Measurements from ENCODE around the gene DMD. TPM values are rescaled to one million over a fixed set of nuclear protein-coding genes. Genes with fewer than 3 reads are reported as not detected.

Gene DMD
- total and polyA plus RNA-seq, 2 of the 13 experiments (the other 11 are each of a cell fraction or from before 2014, with no cell fraction given) = 17.6 to 25.9 TPM

- peak; percentile 81; the same call in 1 of the 2 replicates for TF ChIP-seq TFAP4 (IDR thresholded peaks at IDR 0.05; ENCODE audit: borderline replicate concordance, low read depth)
- no peak for TF ChIP-seq ZNF549 (CRISPR knock-in tag; IDR thresholded peaks at IDR 0.05)
- peak; percentile 51 for TF ChIP-seq RARA (CRISPR knock-in tag; IDR thresholded peaks at IDR 0.05)
- peak; percentile 55; the same call in 1 of the 2 replicates for TF ChIP-seq HNF4G (IDR thresholded peaks at IDR 0.05; ENCODE audit: borderline replicate concordance, low read depth, low read length)
- no peak for TF ChIP-seq HNF4G (CRISPR knock-in tag; IDR thresholded peaks at IDR 0.05; ENCODE audit: borderline replicate concordance, low read depth)
- TF ChIP-seq, protein P1, sequence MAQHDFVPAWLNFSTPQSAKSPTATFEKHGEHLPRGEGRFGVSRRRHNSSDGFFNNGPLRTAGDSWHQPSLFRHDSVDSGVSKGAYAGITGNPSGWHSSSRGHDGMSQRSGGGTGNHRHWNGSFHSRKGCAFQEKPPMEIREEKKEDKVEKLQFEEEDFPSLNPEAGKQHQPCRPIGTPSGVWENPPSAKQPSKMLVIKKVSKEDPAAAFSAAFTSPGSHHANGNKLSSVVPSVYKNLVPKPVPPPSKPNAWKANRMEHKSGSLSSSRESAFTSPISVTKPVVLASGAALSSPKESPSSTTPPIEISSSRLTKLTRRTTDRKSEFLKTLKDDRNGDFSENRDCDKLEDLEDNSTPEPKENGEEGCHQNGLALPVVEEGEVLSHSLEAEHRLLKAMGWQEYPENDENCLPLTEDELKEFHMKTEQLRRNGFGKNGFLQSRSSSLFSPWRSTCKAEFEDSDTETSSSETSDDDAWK (CRISPR knock-in tag; IDR thresholded peaks at IDR 0.05) = no peak
- peak; percentile 64 for TF ChIP-seq TCF7 (IDR thresholded peaks at IDR 0.05; ENCODE audit: low read depth)
- TF ChIP-seq ZNF292 (CRISPR knock-in tag; IDR thresholded peaks at IDR 0.05; ENCODE audit: borderline replicate concordance, low read depth) = 0 out of 2 replicates have a peak, but pooled peaks have one; percentile 31
- TF ChIP-seq GATAD2A (CRISPR knock-in tag; IDR thresholded peaks at IDR 0.05) = peak; percentile 76
- TF ChIP-seq POLR2A (IDR thresholded peaks at IDR 0.05; ENCODE audit: insufficient read depth in 1 of 2, low read depth in 2 of 2, low read length in 2 of 2) = 0 out of 4 replicates have a peak, but pooled peaks of 1 of the 2 experiments have one; percentile 36
- TF ChIP-seq HMG20A (CRISPR knock-in tag; IDR thresholded peaks at IDR 0.05; ENCODE audit: borderline replicate concordance) = peak; percentile 34; the same call in 1 of the 2 replicates
- peak; percentile 33; the same call in 1 of the 2 replicates for TF ChIP-seq NCOR1 (IDR thresholded peaks at IDR 0.05; ENCODE audit: borderline replicate concordance, low read length)
- TF ChIP-seq SOX13 (IDR thresholded peaks at IDR 0.05) = no peak
- peak in 1 of 2 experiments; percentile 66; a peak in 2 of 4 replicates for TF ChIP-seq SOX13 (CRISPR knock-in tag; conservative IDR thresholded peaks at IDR 0.05 in 1 of 2, IDR thresholded peaks at IDR 0.05 in 1 of 2)
- TF ChIP-seq PAXIP1 (CRISPR knock-in tag; conservative IDR thresholded peaks at IDR 0.05) = peak; percentile 76
- no peak for TF ChIP-seq ZNF687 (CRISPR knock-in tag; IDR thresholded peaks at IDR 0.05)
- TF ChIP-seq ZMYM3 (CRISPR knock-in tag; IDR thresholded peaks at IDR 0.05) = no peak
- no peak for TF ChIP-seq ZNF589 (CRISPR knock-in tag; conservative IDR thresholded peaks at IDR 0.05)
- no peak for TF ChIP-seq SOX6 (IDR thresholded peaks at IDR 0.05)
- peak; percentile 58 for TF ChIP-seq SOX6 (CRISPR knock-in tag; IDR thresholded peaks at IDR 0.05)
- no peak for TF ChIP-seq FOXK1 (CRISPR knock-in tag; IDR thresholded peaks at IDR 0.05; ENCODE audit: borderline replicate concordance, low read depth)
- TF ChIP-seq TBL1XR1 (IDR thresholded peaks at IDR 0.05; ENCODE audit: borderline replicate concordance, low read length, partially characterized antibody) = peak; percentile 24
Observed at GRCh38 chrX:31265383-31265782, 1946.0 kb downstream of the DMD start (continued).

Measured in HepG2 (cell line).